ENCODE measurements around the gene RAPGEF6.

DNA sequence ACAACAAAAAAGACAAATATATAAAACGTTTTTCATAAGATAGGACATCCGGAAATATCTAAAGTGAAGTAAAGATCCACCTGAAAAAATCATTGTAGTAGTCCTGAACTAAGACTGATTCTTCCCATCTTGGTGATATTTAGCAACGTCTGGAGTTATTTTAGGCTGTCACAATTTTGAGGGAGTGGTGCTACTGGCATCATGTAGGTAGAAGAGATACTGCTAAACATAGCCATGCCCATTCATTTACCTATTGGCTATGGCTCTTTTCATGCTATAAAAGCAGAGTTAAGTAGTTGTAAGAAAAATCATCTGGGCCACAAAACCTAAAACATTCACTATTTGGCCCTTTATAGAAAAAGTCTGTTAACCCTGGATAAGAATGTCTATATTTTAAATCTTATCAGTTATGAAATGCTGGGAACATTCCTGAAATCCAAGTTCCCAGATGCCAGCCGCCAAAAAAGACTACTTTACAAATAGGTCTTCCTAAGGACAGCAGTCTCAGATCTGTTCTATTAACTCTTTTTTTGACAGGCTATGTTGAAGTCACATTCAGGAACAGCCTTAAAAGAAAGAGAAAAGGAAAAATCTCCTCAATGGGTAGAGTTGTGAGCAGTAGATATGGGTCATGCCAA, 27.0 kb downstream of the RAPGEF6 start:
- TF ChIP-seq POLR2A (IDR thresholded peaks at IDR 0.05; ENCODE audit: low read depth, low read length): no peak
- TF ChIP-seq SPI1 (IDR thresholded peaks at IDR 0.05; ENCODE audit: low read depth, low read length): no peak
- TF ChIP-seq POLR2AphosphoS5 (IDR thresholded peaks at IDR 0.05; ENCODE audit: low read depth, low read length): no peak
